OCI-LY7 (cell line): ENCODE data around the gene CDK14. TPM values are rescaled to one million over a fixed set of nuclear protein-coding genes. Genes with fewer than 3 reads are reported as not detected.

Experiments used
- BruUV-seq: library from RNA; stranded (reverse); fragments of 400-500 nt; replicated peaks from 2 replicates; lab custom pipeline; 2021; lab: Mats Ljungman, UMichigan
- CTCF ChIA-PET: fragments of 300-600 bp; sonication (Branson Sonifier 250); formaldehyde crosslinking; loops from one replicate; lab custom pipeline; 2022; ENCODE audit warnings: antibody characterized with exemption; ENCODE audit not compliant: unreplicated experiment; lab: Charles Lee
- POLR2A ChIA-PET: fragments of 300-600 bp; sonication (Branson Sonifier 250); formaldehyde crosslinking; loops from one replicate; lab custom pipeline; 2022; ENCODE audit warnings: antibody characterized with exemption; lab: Charles Lee
- DNase-seq: peaks from one replicate; pipeline ENCODE4 v3.0.0-alpha.2; 2015; ENCODE audit warnings: low spot score
- H2AFZ ChIP-seq: fragments of 200-600 bp; sonication (generic), shearing (Covaris generic); 2 replicates; pipeline ENCODE4 v1.6.1; 2014; ENCODE audit warnings: mild to moderate bottlenecking, antibody characterized with exemption, low read length, moderate library complexity
- H3K27ac ChIP-seq: fragments of 200-600 bp; sonication (generic); 2 replicates; pipeline ENCODE4 v1.5.1; 2014; ENCODE audit warnings: mixed run types, low read depth, mild to moderate bottlenecking, moderate library complexity, low read length, inconsistent platforms; ENCODE audit not compliant: poor library complexity, severe bottlenecking
- H3K36me3 ChIP-seq: fragments of 200-600 bp; sonication (generic); 2 replicates; pipeline ENCODE4 v1.6.1; 2014; ENCODE audit warnings: mild to moderate bottlenecking, antibody characterized with exemption, low read length, moderate library complexity, mixed read lengths; ENCODE audit not compliant: insufficient read depth
- H3K4me1 ChIP-seq: fragments of 200-600 bp; sonication (generic); 2 replicates; pipeline ENCODE4 v1.5.1; 2014; ENCODE audit warnings: mild to moderate bottlenecking, low read length; ENCODE audit not compliant: insufficient read depth, poor library complexity, severe bottlenecking
- H3K4me2 ChIP-seq: fragments of 200-600 bp; sonication (generic); 2 replicates; pipeline ENCODE4 v1.6.1; 2014; ENCODE audit warnings: mild to moderate bottlenecking, low read length
- H3K4me3 ChIP-seq: fragments of 200-600 bp; sonication (generic); 2 replicates; pipeline ENCODE4 v1.5.1; 2014; ENCODE audit warnings: mild to moderate bottlenecking, low read depth, low read length; ENCODE audit not compliant: poor library complexity, severe bottlenecking
- H3K79me2 ChIP-seq: fragments of 200-600 bp; sonication (generic); 2 replicates; pipeline ENCODE4 v1.6.1; 2016; ENCODE audit warnings: low read depth, mild to moderate bottlenecking, low read length, moderate library complexity, mixed read lengths; ENCODE audit not compliant: insufficient read depth
- H3K9me2 ChIP-seq: fragments of 200-600 bp; sonication (generic); 2 replicates; pipeline ENCODE4 v1.6.1; 2016; ENCODE audit warnings: mild to moderate bottlenecking, low read length, mixed read lengths; ENCODE audit not compliant: insufficient read depth
- H3K9me3 ChIP-seq: fragments of 200-600 bp; sonication (generic); 2 replicates; pipeline ENCODE4 v1.6.1; 2014; ENCODE audit warnings: mild to moderate bottlenecking, mixed run types, low read length, mixed read lengths
- H4K20me1 ChIP-seq: fragments of 200-600 bp; sonication (generic); 2 replicates; pipeline ENCODE4 v1.6.1; 2014; ENCODE audit warnings: mild to moderate bottlenecking, antibody characterized with exemption, low read length, moderate library complexity, mixed read lengths; ENCODE audit not compliant: insufficient read depth
- CTCF ChIP-seq: fragments of 200-600 bp; sonication (generic); conservative IDR thresholded peaks from 2 replicates; pipeline ENCODE4 v1.5.1; 2014; ENCODE audit warnings: mild to moderate bottlenecking, antibody characterized with exemption, low read length, moderate library complexity, mixed read lengths
- EZH2phosphoT487 ChIP-seq: fragments of 200-600 bp; sonication (generic); IDR thresholded peaks from 2 replicates; pipeline ENCODE4 v1.6.1; 2018; ENCODE audit warnings: low read depth, borderline replicate concordance, mild to moderate bottlenecking, mixed run types, antibody characterized with exemption, low read length, moderate library complexity, mixed read lengths
- intact Hi-C: fragments of 100-400 bp; cut with micrococcal nuclease; formaldehyde crosslinking; loops from one replicate; pipeline ENCODE4 v1.10.0; 2022; ENCODE audit not compliant: unreplicated experiment
- total RNA-seq, 2 experiments: library from RNA; depleted of rRNA in 1 of 2; stranded (reverse); fragments of >200 nt in 1 of 2; shearing (Covaris generic) in 1 of 2; gene quantifications; 2 replicates each; pipeline ENCODE4 v1.2.3, GENCODE V29; 2014 to 2022

CDK14 gene
- total RNA-seq, 2 experiments from 2014 or later, result 90.7 to 111 TPM

GRCh38 chr7:90552521-90552920, 43.6 kb upstream of the CDK14 start:
- Histone ChIP-seq H3K4me1 (no peaks in the 10 kb centered on the region), H3K27ac (no peak overlapping the region), H3K36me3 (no peaks in the 10 kb centered on the region), H3K9me2 (no peaks in the 10 kb centered on the region), H2AFZ (no peak overlapping the region), H3K79me2 (no peaks in the 10 kb centered on the region), H3K4me2 (no peak overlapping the region), H3K4me3 (no peak overlapping the region), H4K20me1 (no peaks in the 10 kb centered on the region), H3K9me3 (no peaks in the 10 kb centered on the region)
- intact Hi-C loops, result no loop called here
- no TSS peak for BruUV-seq
- TF ChIP-seq EZH2phosphoT487 (no peak), CTCF (peak; percentile 64)
- peak; percentile 14 for DNase-seq
- ChIA-PET POLR2A (no interaction called here), CTCF (no interaction called here)

GRCh38 chr7:90560730-90561129, 35.4 kb upstream of the CDK14 start:
- no peak overlapping the region for H3K4me2 ChIP-seq
- H3K9me3 ChIP-seq, result no peaks in the 10 kb centered on the region
- CTCF ChIA-PET, result no interaction called here
- no peaks in the 10 kb centered on the region for H3K4me1 ChIP-seq
- H3K27ac ChIP-seq, result no peak overlapping the region
- H2AFZ ChIP-seq, result no peak overlapping the region
- H3K9me2 ChIP-seq, result no peaks in the 10 kb centered on the region
- no peak overlapping the region for H3K4me3 ChIP-seq
- BruUV-seq, result no TSS peak
- intact Hi-C loops, result no loop called here
- DNase-seq, result no peak
- H3K36me3 ChIP-seq, result no peaks in the 10 kb centered on the region
- TF ChIP-seq EZH2phosphoT487, result no peak
- no peak for TF ChIP-seq CTCF
- POLR2A ChIA-PET, result no interaction called here
- no peaks in the 10 kb centered on the region for H3K79me2 ChIP-seq
- H4K20me1 ChIP-seq, result no peaks in the 10 kb centered on the region

- DNase-seq, result no peak
- intact Hi-C loops, result no loop called here
- H3K36me3 ChIP-seq, result no peaks in the 10 kb centered on the region
- H2AFZ ChIP-seq, result no peak overlapping the region
- no peak overlapping the region for H3K4me3 ChIP-seq
- no TSS peak for BruUV-seq
- no peak overlapping the region for H3K4me2 ChIP-seq
- H3K9me3 ChIP-seq, result no peaks in the 10 kb centered on the region
- H4K20me1 ChIP-seq, result no peaks in the 10 kb centered on the region
- H3K4me1 ChIP-seq, result no peaks in the 10 kb centered on the region
- TF ChIP-seq CTCF, result no peak
- no peak for TF ChIP-seq EZH2phosphoT487
- H3K79me2 ChIP-seq, result no peaks in the 10 kb centered on the region
- POLR2A ChIA-PET, result interaction anchor here (0.8 kb wide), 1 partner anchor 10 kb away, joined by 3 read pairs; no protein-coding TSS in a partner anchor
- no peak overlapping the region for H3K27ac ChIP-seq
- H3K9me2 ChIP-seq, result no peaks in the 10 kb centered on the region
- CTCF ChIA-PET, result no interaction called here
Measured at GRCh38 chr7:90563286-90563685, 32.8 kb upstream of the CDK14 start.
